ENCODE data around the gene SLC39A11. TPM values are rescaled to one million over a fixed set of nuclear protein-coding genes. Genes with fewer than 3 reads are reported as not detected.

SLC39A11 gene
- total RNA-seq, 1 donor from 2014 or later, result 4.9 TPM

- no peak overlapping the region for H3K27ac ChIP-seq
- TF ChIP-seq CTCF (IDR thresholded peaks at IDR 0.05), result no peak
- no peak overlapping the region for H3K4me3 ChIP-seq
- no peaks in the 10 kb centered on the region for H3K9me3 ChIP-seq
- no peaks in the 10 kb centered on the region for H3K27me3 ChIP-seq
- intact Hi-C loops (cut with DNase I), result no loop called here
- no peak for DNase-seq (ENCODE audit: low spot score in 2 of 2)
- H3K36me3 ChIP-seq, result no peaks in the 10 kb centered on the region
- no peaks in the 10 kb centered on the region for H3K4me1 ChIP-seq
These were observed 222.0 kb downstream of the SLC39A11 start for GRCh38 chr17:72870367-72870985.

- TF ChIP-seq CTCF (IDR thresholded peaks at IDR 0.05), result no peak
- Histone ChIP-seq H3K4me3 (no peak overlapping the region), H3K27me3 (no peaks in the 10 kb centered on the region), H3K36me3 (no peaks in the 10 kb centered on the region), H3K4me1 (no peaks in the 10 kb centered on the region), H3K27ac (no peak overlapping the region), H3K9me3 (no peaks in the 10 kb centered on the region)
- no peak for DNase-seq (ENCODE audit: low spot score in 2 of 2)
- intact Hi-C loops (cut with DNase I), result no loop called here
These were observed 222.9 kb downstream of the SLC39A11 start for GRCh38 chr17:72869630-72870029.

GRCh38 chr17:72865954-72866353 is 226.5 kb downstream of the SLC39A11 start:
- Histone ChIP-seq H3K4me1 (no peaks in the 10 kb centered on the region), H3K27ac (no peak overlapping the region), H3K27me3 (no peaks in the 10 kb centered on the region), H3K4me3 (no peak overlapping the region), H3K36me3 (no peaks in the 10 kb centered on the region), H3K9me3 (no peaks in the 10 kb centered on the region)
- intact Hi-C loops (cut with DNase I), result no loop called here
- DNase-seq (ENCODE audit: low spot score in 2 of 2), result no peak
- no peak for TF ChIP-seq CTCF (IDR thresholded peaks at IDR 0.05)

GRCh38 chr17:72863526-72864211 is 228.8 kb downstream of the SLC39A11 start:
- no peak for DNase-seq (ENCODE audit: low spot score in 2 of 2)
- Histone ChIP-seq H3K27me3 (no peaks in the 10 kb centered on the region), H3K36me3 (no peaks in the 10 kb centered on the region), H3K9me3 (no peaks in the 10 kb centered on the region), H3K4me1 (no peaks in the 10 kb centered on the region), H3K27ac (no peak overlapping the region), H3K4me3 (no peak overlapping the region)
- intact Hi-C loops (cut with DNase I), result no loop called here
- TF ChIP-seq CTCF (IDR thresholded peaks at IDR 0.05), result no peak

GRCh38 chr17:72862276-72862999 is 230.1 kb downstream of the SLC39A11 start:
- Histone ChIP-seq H3K36me3 (no peaks in the 10 kb centered on the region), H3K27me3 (no peaks in the 10 kb centered on the region), H3K4me1 (no peaks in the 10 kb centered on the region), H3K27ac (no peak overlapping the region), H3K4me3 (no peak overlapping the region), H3K9me3 (no peaks in the 10 kb centered on the region)
- intact Hi-C loops (cut with DNase I), result no loop called here
- TF ChIP-seq CTCF (IDR thresholded peaks at IDR 0.05), result no peak
- no peak for DNase-seq (ENCODE audit: low spot score in 2 of 2)
